Gastroesophageal sphincter (tissue), 4 donors: ENCODE measurements around the gene RNASET2. TPM values are rescaled to one million over a fixed set of nuclear protein-coding genes. Genes with fewer than 3 reads are reported as not detected.

Experiments used
- ATAC-seq: fragments of 150-250 bp; one replicate; pipeline ENCODE4 v1.9.1; 2016; ENCODE audit warnings: mild to moderate bottlenecking, moderate library complexity
- H3K27ac ChIP-seq, 4 donors: fragments of 200-600 bp; sonication (generic) in 3 of 4; 1 replicate in 3 of 4; 2 replicates in 1 of 4; pipeline ENCODE4 v1.5.1; 2016 to 2019
- H3K27me3 ChIP-seq: fragments of 200-600 bp; sonication (generic); one replicate; pipeline ENCODE4 v1.5.1; 2019
- H3K36me3 ChIP-seq, 2 donors: fragments of 200-600 bp; sonication (generic); one replicate each; pipeline ENCODE4 v1.5.1; 2019; ENCODE audit warnings: control low read depth in 1 of 2
- H3K4me1 ChIP-seq, 3 donors: fragments of 200-600 bp; sonication (generic); 1 replicate in 2 of 3; 2 replicates in 1 of 3; pipeline ENCODE4 v1.5.1; 2016 to 2019; ENCODE audit warnings: control low read depth in 2 of 3
- H3K4me3 ChIP-seq, 2 donors: fragments of 200-600 bp; sonication (generic); one replicate each; pipeline ENCODE4 v1.5.1; 2019; ENCODE audit warnings: mild to moderate bottlenecking in 1 of 2, moderate library complexity in 1 of 2
- H3K9me3 ChIP-seq, 3 donors: fragments of 200-600 bp; sonication (generic); one replicate each; pipeline ENCODE4 v1.5.1; 2017 to 2019; ENCODE audit warnings: control low read depth in 2 of 3
- CTCF ChIP-seq, 4 experiments: fragments of 200-600 bp in 2 of 4; fragments of 450-650 bp in 2 of 4; sonication (generic) in 1 of 4; IDR thresholded peaks; one replicate each; pipeline ENCODE4 v1.5.1; 2017 to 2019; ENCODE audit warnings: antibody characterized with exemption in 4 of 4, mild to moderate bottlenecking in 2 of 4, moderate library complexity in 2 of 4
- EP300 ChIP-seq: sonication (generic); formaldehyde crosslinking; IDR thresholded peaks from one replicate; pipeline ENCODE4 v1.6.1; 2017; ENCODE audit warnings: antibody characterized with exemption, mild to moderate bottlenecking
- POLR2A ChIP-seq, 2 donors: fragments of 450-650 bp; IDR thresholded peaks; one replicate each; pipeline ENCODE4 v1.6.1; 2017; ENCODE audit warnings: antibody characterized with exemption in 2 of 2, mild to moderate bottlenecking in 2 of 2, moderate library complexity in 1 of 2
- POLR2AphosphoS5 ChIP-seq: sonication (generic); formaldehyde crosslinking; IDR thresholded peaks from one replicate; pipeline ENCODE4 v1.6.1; 2017; ENCODE audit warnings: antibody characterized with exemption
- WGBS, 2 donors: methylation state at CpG; one replicate each; pipeline ENCODE4 v1.1.5; 2018; ENCODE audit warnings: low coverage in 1 of 2; 5-methylcytosine and 5-hydroxymethylcytosine counted together
- total RNA-seq, 4 donors: library from RNA; depleted of rRNA; stranded (reverse); fragments of >200 nt; gene quantifications; one replicate each; pipeline ENCODE4 v1.1.0, GENCODE V29; 2016

Gene RNASET2
- total RNA-seq, 4 donors from 2014 or later, result 18.4 to 46.6 (median 26.2) TPM

GRCh38 chr6:166958926-166959861, 2.8 kb upstream of the RNASET2 start:
- TF ChIP-seq CTCF (IDR thresholded peaks at IDR 0.05) (no peak), POLR2AphosphoS5 (no peak), POLR2A (IDR thresholded peaks at IDR 0.05) (no peak), EP300 (no peak)
- WGBS, 2 donors, result 64 to 74% methylated on average over 10 of the region's 13 CpGs
- Histone ChIP-seq H3K9me3 (no peaks in the 10 kb centered on the region), H3K4me1 (peaks cover 0 to 30% (median 14%) of the 10 kb centered on the region in 3 donors), H3K36me3 (no peaks in the 10 kb centered on the region), H3K27ac (peak overlapping the region in 3 of 4 donors; percentile 6 to 49 (median 31)), H3K27me3 (no peaks in the 10 kb centered on the region), H3K4me3 (no peak overlapping the region)
- no peak for ATAC-seq

GRCh38 chr6:166957805-166958076, 1.4 kb upstream of the RNASET2 start:
- TF ChIP-seq CTCF (IDR thresholded peaks at IDR 0.05), result no peak
- no peak for TF ChIP-seq EP300
- no peak for TF ChIP-seq POLR2A (IDR thresholded peaks at IDR 0.05)
- TF ChIP-seq POLR2AphosphoS5, result no peak
- Histone ChIP-seq H3K27ac (peak overlapping the region in 3 of 4 donors; percentile 87 to 92 (median 90)), H3K9me3 (no peaks in the 10 kb centered on the region), H3K4me1 (peaks cover 0 to 30% (median 14%) of the 10 kb centered on the region in 3 donors), H3K27me3 (no peaks in the 10 kb centered on the region), H3K36me3 (peaks cover 0 to under 1% of the 10 kb centered on the region in 2 donors), H3K4me3 (no peak overlapping the region)
- ATAC-seq, result no peak
- WGBS, 2 donors, result 77 to 88% methylated on average over 3 to 5 of the region's 5 CpGs

- Histone ChIP-seq H3K9me3 (no peaks in the 10 kb centered on the region), H3K4me1 (peaks cover 0 to 30% (median 14%) of the 10 kb centered on the region in 3 donors), H3K27me3 (no peaks in the 10 kb centered on the region), H3K4me3 (peak overlapping the region; percentile 68 to 93), H3K36me3 (peaks cover 0 to 5% of the 10 kb centered on the region in 2 donors), H3K27ac (peak overlapping the region; percentile 49 to 92 (median 88))
- TF ChIP-seq EP300, result no peak
- TF ChIP-seq POLR2AphosphoS5, result no peak
- TF ChIP-seq CTCF (IDR thresholded peaks at IDR 0.05), result no peak
- TF ChIP-seq POLR2A (IDR thresholded peaks at IDR 0.05), result no peak
- WGBS, 2 donors, result 22 to 44% methylated on average over 4 to 14 of the region's 26 CpGs
- ATAC-seq, result peak; percentile 22
Measured at GRCh38 chr6:166957087-166957804, 896 bp upstream of the RNASET2 start.

GRCh38 chr6:166955865-166956443, 396 bp downstream of the RNASET2 start:
- H3K4me3 ChIP-seq, result peak overlapping the region; percentile 68 to 93
- H3K27ac ChIP-seq, result peak overlapping the region in 3 of 4 donors; percentile 45 to 92 (median 90)
- no peaks in the 10 kb centered on the region for H3K27me3 ChIP-seq
- TF ChIP-seq EP300 (no peak), CTCF (IDR thresholded peaks at IDR 0.05) (no peak)
- 0% methylated on average over 6 of the region's 54 CpGs; no CpG with 5 or more reads in 1 of the 2 donors for WGBS, 2 donors
- H3K9me3 ChIP-seq, result no peaks in the 10 kb centered on the region
- peaks cover 0 to 17% of the 10 kb centered on the region in 2 donors for H3K36me3 ChIP-seq
- ATAC-seq, result peak; percentile 54
- peaks cover 0 to 36% (median 14%) of the 10 kb centered on the region in 3 donors for H3K4me1 ChIP-seq
